GM20000 (cell line): Measurements from ENCODE around the gene CCR8.
A peak's percentile ranks its signal among the peaks of the same experiment; 100 is the strongest.

ENCODE experiments used
- DNase-seq: peaks from one replicate; pipeline ENCODE4 v3.0.0; 2012; ENCODE audit warnings: low spot score
- CTCF ChIP-seq: IDR thresholded peaks from 2 replicates; pipeline ENCODE4 v1.5.1; 2012; ENCODE audit warnings: mild to moderate bottlenecking, control low read depth; ENCODE audit errors: extremely low read depth, missing control alignments

CCR8 gene

GRCh38 chr3:39294446-39295183, 34.9 kb upstream of the CCR8 start:
- DNase-seq = no peak
- no peak for TF ChIP-seq CTCF

GRCh38 chr3:39295184-39295775, 34.2 kb upstream of the CCR8 start:
- no peak for TF ChIP-seq CTCF
- peak; percentile 58 for DNase-seq

- no peak for TF ChIP-seq CTCF
Measured at GRCh38 chr3:39296197-39297077, 33.1 kb upstream of the CCR8 start.

GRCh38 chr3:39299279-39299678, 30.2 kb upstream of the CCR8 start:
- no peak for TF ChIP-seq CTCF
- no peak for DNase-seq

More at GRCh38 chr3:39296197-39297077, 33.1 kb upstream of the CCR8 start:
- no peak for DNase-seq

GRCh38 chr3:39302178-39302577, 27.3 kb upstream of the CCR8 start:
- no peak for TF ChIP-seq CTCF
- no peak for DNase-seq

GRCh38 chr3:39313289-39313688, 16.2 kb upstream of the CCR8 start:
- DNase-seq = no peak
- no peak for TF ChIP-seq CTCF

- no peak for TF ChIP-seq CTCF
- no peak for DNase-seq
Measured at GRCh38 chr3:39315420-39315819, 14.1 kb upstream of the CCR8 start.
